GM23338 (cell line): ENCODE measurements around the gene ZFP92. TPM values are rescaled to one million over a fixed set of nuclear protein-coding genes. Genes with fewer than 3 reads are reported as not detected.

Experiments
- ATAC-seq: fragments of 200-7000 bp; cut with Tn5 transposase; 3 replicates; pipeline ENCODE4 v1.9.1; 2020
- DNase-seq: peaks from one replicate; pipeline ENCODE4 v3.0.0-alpha.2; 2015; ENCODE audit warnings: low spot score
- H2AFZ ChIP-seq: fragments of 200-600 bp; sonication (generic); 2 replicates; pipeline ENCODE4 v1.8.0; 2016; ENCODE audit warnings: antibody characterized with exemption, mild to moderate bottlenecking, moderate library complexity
- H3F3A ChIP-seq: fragments of 200-600 bp; sonication (generic); replicated peaks from 2 replicates; pipeline ENCODE4 v1.8.0; 2017; ENCODE audit warnings: antibody characterized with exemption, mixed run types, low read depth
- H3K27ac ChIP-seq: fragments of 200-600 bp; sonication (generic); 2 replicates; pipeline ENCODE4 v1.6.1; 2016; ENCODE audit warnings: low read depth
- H3K27me3 ChIP-seq: fragments of 200-600 bp; sonication (generic); 2 replicates; pipeline ENCODE4 v1.8.0; 2016; ENCODE audit warnings: mild to moderate bottlenecking, mixed run types, moderate library complexity; ENCODE audit not compliant: insufficient read depth
- H3K36me3 ChIP-seq: fragments of 200-600 bp; sonication (generic); 2 replicates; pipeline ENCODE4 v1.8.0; 2016; ENCODE audit warnings: mild to moderate bottlenecking; ENCODE audit not compliant: insufficient read depth
- H3K4me1 ChIP-seq: fragments of 200-600 bp; sonication (generic); 2 replicates; pipeline ENCODE4 v1.8.0; 2016; ENCODE audit warnings: mild to moderate bottlenecking, moderate library complexity; ENCODE audit not compliant: insufficient read depth
- H3K4me2 ChIP-seq: fragments of 200-600 bp; sonication (generic); 2 replicates; pipeline ENCODE4 v1.7.1; 2017; ENCODE audit warnings: mixed run types
- H3K4me3 ChIP-seq: fragments of 200-600 bp; sonication (generic); 2 replicates; pipeline ENCODE4 v1.6.1; 2016; ENCODE audit warnings: mixed run types
- H3K79me2 ChIP-seq: fragments of 200-600 bp; sonication (generic); replicated peaks from 2 replicates; pipeline ENCODE4 v1.8.0; 2017; ENCODE audit warnings: mild to moderate bottlenecking; ENCODE audit not compliant: insufficient read depth
- H3K9me2 ChIP-seq: fragments of 200-600 bp; sonication (generic); 2 replicates; pipeline ENCODE4 v1.8.0; 2017; ENCODE audit not compliant: insufficient read depth
- H4K20me1 ChIP-seq: fragments of 200-600 bp; sonication (generic); replicated peaks from 2 replicates; pipeline ENCODE4 v1.8.0; 2017; ENCODE audit warnings: mild to moderate bottlenecking; ENCODE audit not compliant: insufficient read depth
- H3K27ac Mint-ChIP-seq: 2 replicates; pipeline ENCODE4 v1.8.0; 2020; ENCODE audit warnings: inconsistent platforms, mild to moderate bottlenecking, moderate library complexity, mixed read lengths
- H3K27me3 Mint-ChIP-seq: 3 replicates; pipeline ENCODE4 v1.8.0; 2022; ENCODE audit warnings: low read depth, mild to moderate bottlenecking, moderate library complexity, mixed read lengths, inconsistent platforms; ENCODE audit not compliant: insufficient read depth, poor library complexity
- H3K36me3 Mint-ChIP-seq: 3 replicates; pipeline ENCODE4 v1.8.0; 2021; ENCODE audit warnings: low read depth, mild to moderate bottlenecking, inconsistent platforms, moderate library complexity, mixed read lengths
- H3K4me1 Mint-ChIP-seq: 3 replicates; pipeline ENCODE4 v1.8.0; 2020; ENCODE audit warnings: mild to moderate bottlenecking, inconsistent platforms, mixed read lengths
- H3K4me3 Mint-ChIP-seq: 3 replicates; pipeline ENCODE4 v1.8.0; 2021; ENCODE audit warnings: moderate library complexity, mild to moderate bottlenecking, inconsistent platforms, mixed read lengths
- H3K9me3 Mint-ChIP-seq: 3 replicates; pipeline ENCODE4 v1.8.0; 2020; ENCODE audit warnings: moderate library complexity, mild to moderate bottlenecking, inconsistent platforms, mixed read lengths
- CREB1 ChIP-seq: fragments of 250-450 bp; sonication (Bioruptor Pico); IDR thresholded peaks from 2 replicates; pipeline ENCODE4 v1.5.0; 2020; ENCODE audit warnings: low read depth, mild to moderate bottlenecking, moderate library complexity
- CTCF ChIP-seq, 2 experiments: fragments of 200-600 bp in 1 of 2; sonication (generic) in 1 of 2; conservative IDR thresholded peaks; 2 replicates each; pipeline versions ENCODE4 v1.5.1 to v1.6.1; 2016 to 2017; ENCODE audit warnings: antibody characterized with exemption in 2 of 2, low read depth in 2 of 2, mild to moderate bottlenecking in 2 of 2, moderate library complexity in 1 of 2
- ETS1 ChIP-seq: IDR thresholded peaks from 2 replicates; pipeline ENCODE4 v1.6.1; 2016; ENCODE audit warnings: antibody characterized with exemption
- POLR2AphosphoS5 ChIP-seq: IDR thresholded peaks from 2 replicates; pipeline ENCODE4 v1.6.1; 2016; ENCODE audit warnings: antibody characterized with exemption, low read depth
- REST ChIP-seq: IDR thresholded peaks from one replicate; pipeline ENCODE4 v1.6.1; 2018; ENCODE audit warnings: antibody characterized with exemption; ENCODE audit not compliant: unreplicated experiment
- STAT1 ChIP-seq: IDR thresholded peaks from one replicate; pipeline ENCODE4 v1.6.1; 2016; ENCODE audit warnings: antibody characterized with exemption; ENCODE audit not compliant: unreplicated experiment
- ZNF462 ChIP-seq: fragments of 250-450 bp; sonication (Bioruptor Pico); IDR thresholded peaks from 2 replicates; pipeline ENCODE4 v1.5.0; 2020; ENCODE audit warnings: mild to moderate bottlenecking, moderate library complexity
- polyA plus RNA-seq: library from polyadenylated mRNA; unstranded; fragments of >200 nt; fragmentation: Nextera tagmentation; extraction: Ambion mirVana; gene quantifications from 2 replicates; pipeline ENCODE4 v1.2.1, GENCODE V29; 2016
- total RNA-seq: library from RNA; depleted of rRNA; stranded (reverse); fragments of >200 nt; shearing (Covaris generic); gene quantifications from 2 replicates; pipeline ENCODE4 v1.2.3, GENCODE V29; 2014

The ZFP92 gene
- total and polyA plus RNA-seq, 2 experiments from 2014 or later, result 0.05 to 0.52 TPM

GRCh38 chrX:153456704-153457103, 45.4 kb downstream of the ZFP92 start:
- Histone ChIP-seq H3K9me2 (no peaks in the 10 kb centered on the region), H3K79me2 (no peaks in the 10 kb centered on the region), H2AFZ (no peak overlapping the region), H4K20me1 (no peaks in the 10 kb centered on the region; the same call in 1 of the 2 replicates), H3F3A (no peaks in the 10 kb centered on the region), H3K27ac (no peak overlapping the region), H3K4me3 (no peak overlapping the region), H3K36me3 (no peaks in the 10 kb centered on the region), H3K27me3 (no peaks in the 10 kb centered on the region), H3K4me2 (no peak overlapping the region), H3K4me1 (no peaks in the 10 kb centered on the region)
- no peaks in the 10 kb centered on the region for H3K4me1 Mint-ChIP-seq
- peaks cover 14% of the 10 kb centered on the region for H3K27me3 Mint-ChIP-seq
- peaks cover 11% of the 10 kb centered on the region; the same call in 2 of the 3 replicates for H3K36me3 Mint-ChIP-seq
- H3K4me3 Mint-ChIP-seq, result no peak overlapping the region
- no peak overlapping the region for H3K27ac Mint-ChIP-seq
- DNase-seq (no peak), ATAC-seq (no peak)
- TF ChIP-seq REST (no peak), CTCF (conservative IDR thresholded peaks at IDR 0.05; ENCODE audit: low read depth in 2 of 2) (no peak)
- no peaks in the 10 kb centered on the region for H3K9me3 Mint-ChIP-seq

GRCh38 chrX:153457136-153457825, 46.0 kb downstream of the ZFP92 start:
- Histone ChIP-seq H4K20me1 (no peaks in the 10 kb centered on the region; the same call in 1 of the 2 replicates), H3K4me3 (no peak overlapping the region), H3K9me2 (no peaks in the 10 kb centered on the region), H2AFZ (no peak overlapping the region), H3K27me3 (no peaks in the 10 kb centered on the region), H3K79me2 (no peaks in the 10 kb centered on the region), H3K4me1 (no peaks in the 10 kb centered on the region), H3K27ac (no peak overlapping the region), H3K4me2 (no peak overlapping the region), H3K36me3 (no peaks in the 10 kb centered on the region), H3F3A (no peaks in the 10 kb centered on the region)
- no peak overlapping the region for H3K4me3 Mint-ChIP-seq
- no peak for ATAC-seq
- H3K9me3 Mint-ChIP-seq, result no peaks in the 10 kb centered on the region
- TF ChIP-seq CREB1 (CRISPR knock-in tag) (no peak), ETS1 (no peak), POLR2AphosphoS5 (no peak), ZNF462 (CRISPR knock-in tag) (no peak), STAT1 (no peak)
- H3K36me3 Mint-ChIP-seq, result peaks cover 15% of the 10 kb centered on the region; the same call in 2 of the 3 replicates
- H3K27ac Mint-ChIP-seq, result no peak overlapping the region
- no peaks in the 10 kb centered on the region for H3K4me1 Mint-ChIP-seq
- DNase-seq, result no peak
- peaks cover 14% of the 10 kb centered on the region for H3K27me3 Mint-ChIP-seq
